CD4-positive, alpha-beta T cell treated with Interleukin-15 for 4 hours (primary cell): ENCODE data around the gene WDR4.
"Not testable (repeated sequence)": the region's sequence is repeated elsewhere in the genome, so short reads cannot be mapped to it uniquely, and the experiment has no call there.

Experiments used
- DNase-seq: peaks from one replicate; pipeline ENCODE4 v3.0.0-alpha.2; 2020; ENCODE audit warnings: low spot score

Gene WDR4

DNA sequence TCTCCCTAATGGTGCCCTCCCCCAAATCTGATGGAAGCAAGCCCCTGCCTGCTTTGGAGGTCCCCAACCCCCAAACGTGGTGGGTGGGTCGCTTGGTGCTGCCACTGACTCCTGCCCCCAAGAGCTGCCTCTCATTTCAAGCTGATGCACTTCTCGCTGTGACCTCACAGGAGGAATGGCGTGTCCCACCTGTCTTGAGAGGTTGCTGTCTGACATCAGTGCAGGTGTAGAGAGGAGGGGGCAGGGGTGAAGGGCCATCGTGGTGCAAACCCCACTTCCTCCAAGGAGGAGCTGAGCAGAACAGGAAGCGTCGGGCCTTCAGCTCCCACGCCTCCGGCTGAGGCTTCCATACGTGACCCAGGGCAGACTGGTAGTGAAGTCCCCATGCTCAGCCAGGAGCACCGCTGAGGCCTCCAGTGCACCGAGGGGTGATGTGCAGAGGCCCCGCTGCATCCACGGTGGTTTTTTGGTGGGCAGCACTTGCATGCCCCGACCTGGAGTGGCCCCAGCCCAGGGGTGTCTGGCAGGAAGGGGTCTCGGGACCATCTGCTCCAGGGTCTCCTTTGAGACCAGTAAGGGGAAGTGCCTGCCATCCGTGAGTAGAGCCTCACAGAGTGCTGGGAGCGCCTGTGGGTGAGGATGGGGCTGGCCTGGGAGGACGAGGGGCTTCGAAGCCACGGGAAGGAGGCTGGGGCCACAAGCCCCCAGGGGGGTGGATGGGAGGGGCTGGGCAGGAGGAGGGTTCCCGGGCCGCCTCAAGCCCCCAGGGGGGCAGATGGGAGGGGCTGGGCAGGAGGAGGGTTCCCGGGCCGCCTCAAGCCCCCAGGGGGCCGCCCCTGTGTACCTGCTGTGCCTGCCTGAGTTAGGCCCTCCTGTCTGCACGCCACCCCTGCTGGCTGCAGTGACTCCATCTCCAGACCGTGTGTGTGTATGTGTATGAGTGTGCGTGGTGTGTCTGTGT lies 39.8 kb downstream of the WDR4 start:
- DNase-seq = no peak

DNA sequence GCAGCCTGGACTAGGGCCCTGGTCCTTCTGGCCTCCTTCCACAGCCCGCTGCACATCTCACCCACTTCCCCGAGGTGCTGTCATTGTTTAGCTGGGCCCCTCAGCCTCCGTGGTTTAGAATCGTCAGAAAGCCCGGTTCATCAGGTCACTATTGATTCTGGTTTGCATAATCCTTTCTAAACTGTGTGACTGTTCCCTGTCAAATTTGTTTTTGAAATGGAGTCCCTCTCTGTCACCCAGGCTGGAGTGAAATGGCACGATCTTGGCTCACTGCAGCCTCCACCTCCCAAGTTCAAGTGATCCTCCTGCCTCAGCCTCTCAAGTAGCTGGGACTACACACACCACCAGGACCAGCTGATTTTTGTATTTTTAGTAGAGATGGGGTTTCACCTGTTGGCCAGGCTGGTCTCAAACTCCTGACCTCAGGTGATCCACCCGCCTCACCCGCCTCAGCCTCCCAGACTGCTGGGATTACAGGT lies 41.1 kb downstream of the WDR4 start:
- not testable (repeated sequence) for DNase-seq

DNA sequence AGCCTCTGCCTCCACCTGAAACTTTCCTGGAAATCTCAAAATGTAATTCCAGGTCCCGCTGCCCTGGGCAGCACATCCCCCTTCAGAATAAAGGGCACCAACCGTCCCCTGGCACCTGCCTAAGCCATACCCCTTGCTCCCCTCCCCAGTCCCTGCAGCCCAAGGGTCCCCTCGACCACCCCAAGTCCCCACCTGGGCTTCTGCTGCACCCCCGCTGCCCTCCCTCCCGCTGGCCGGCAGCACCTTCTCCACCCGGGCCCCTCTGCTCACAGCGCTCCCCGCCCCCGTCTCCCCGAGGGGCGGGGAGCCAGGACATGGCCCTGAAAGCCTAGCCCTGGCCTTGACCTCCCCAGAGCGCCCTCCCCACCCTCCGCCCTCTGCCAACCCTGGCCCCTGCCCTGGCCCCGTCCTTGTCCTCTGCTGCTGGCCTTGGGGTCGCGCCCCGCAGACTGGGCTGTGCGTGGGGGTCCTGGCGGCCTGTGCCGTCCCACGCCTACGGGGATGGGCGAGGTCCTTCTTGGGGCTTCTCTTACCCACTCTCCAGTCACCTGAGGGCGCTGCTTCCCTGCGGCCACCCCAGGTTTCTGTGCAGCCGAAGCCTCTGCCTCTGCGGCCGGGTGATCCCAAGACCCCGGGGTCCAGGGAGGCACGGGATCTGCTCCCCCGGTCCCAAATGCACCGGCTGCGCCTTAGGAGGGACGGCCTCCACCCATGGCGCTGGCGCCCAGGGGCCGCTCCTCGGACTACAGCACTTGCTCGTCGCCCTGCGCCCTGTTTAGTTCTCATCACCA lies 41.7 kb downstream of the WDR4 start:
- no peak for DNase-seq

DNA sequence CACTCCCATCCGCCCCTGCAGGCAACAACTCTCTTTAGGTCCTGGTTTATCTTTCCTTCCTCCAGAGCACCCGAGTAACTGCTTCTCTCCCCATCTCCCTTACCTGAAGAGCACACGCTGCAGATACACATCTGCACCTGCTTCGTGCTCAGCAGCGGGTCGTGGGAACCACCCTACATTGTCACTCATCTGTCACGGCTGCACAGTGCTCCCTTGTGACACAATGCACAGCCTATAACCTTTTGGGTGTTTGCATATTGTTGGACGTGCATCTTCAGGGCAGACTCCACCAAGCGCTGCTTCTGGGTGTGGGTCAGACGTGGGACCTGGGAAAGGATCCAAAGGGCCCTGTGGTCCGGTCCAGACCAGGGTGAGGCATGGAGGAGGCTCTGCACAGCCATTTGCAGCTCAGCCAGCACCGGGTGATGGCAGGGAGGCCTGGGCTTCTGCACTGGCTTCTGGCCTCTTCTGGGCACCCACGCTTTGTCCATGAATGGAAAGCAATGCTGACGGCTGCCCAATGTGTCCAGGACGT lies 42.5 kb downstream of the WDR4 start:
- DNase-seq = no peak

DNA sequence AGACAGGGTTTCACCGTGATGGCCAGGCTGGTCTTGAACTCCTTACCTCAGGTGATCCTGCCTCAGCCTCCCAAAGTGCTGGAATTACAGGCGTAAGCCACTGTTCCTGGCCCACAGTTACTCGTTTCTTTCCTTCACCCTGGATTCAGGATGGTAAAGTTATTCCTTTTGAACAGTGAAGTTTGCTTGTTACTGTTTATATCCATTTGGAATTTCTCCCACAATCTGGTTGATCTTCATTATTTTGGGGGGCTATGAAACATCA lies 43.0 kb downstream of the WDR4 start:
- no peak for DNase-seq

DNA sequence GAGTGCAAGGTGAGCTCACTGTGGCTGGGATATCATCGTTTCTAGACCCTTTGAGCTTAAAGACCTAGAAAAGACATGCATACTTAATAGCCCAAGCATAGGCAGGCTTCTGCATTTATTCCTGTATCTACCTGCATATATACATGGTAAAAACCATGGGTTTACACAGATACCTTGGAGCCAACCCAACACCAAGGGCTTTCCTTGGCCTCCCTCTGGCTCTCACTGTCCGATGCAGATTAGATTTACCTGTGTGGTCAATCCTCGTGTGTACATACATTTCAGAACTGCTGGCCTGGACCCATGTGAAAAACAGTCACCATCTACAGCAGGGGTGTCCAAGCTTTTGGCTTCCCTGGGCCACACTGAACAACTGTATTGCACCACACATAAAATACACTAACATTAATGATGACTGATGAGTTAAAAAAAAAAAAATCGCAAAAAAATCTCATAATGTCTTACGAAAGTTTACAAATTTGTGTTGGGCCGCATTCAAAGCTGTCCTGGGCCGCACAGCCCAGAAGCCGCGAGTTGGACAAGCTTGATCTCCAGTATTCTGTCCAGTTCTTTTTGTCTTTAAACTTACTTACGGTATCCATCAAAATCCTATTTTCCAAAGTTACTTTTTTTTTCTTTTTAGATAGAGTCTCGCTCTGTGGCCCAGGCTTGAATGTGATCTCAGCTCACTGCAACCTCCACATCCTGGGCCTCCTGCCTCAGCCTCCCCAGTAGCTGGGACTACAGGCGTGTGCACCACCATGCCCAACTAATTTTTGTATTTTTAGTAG lies 43.5 kb downstream of the WDR4 start:
- DNase-seq = no peak

DNA sequence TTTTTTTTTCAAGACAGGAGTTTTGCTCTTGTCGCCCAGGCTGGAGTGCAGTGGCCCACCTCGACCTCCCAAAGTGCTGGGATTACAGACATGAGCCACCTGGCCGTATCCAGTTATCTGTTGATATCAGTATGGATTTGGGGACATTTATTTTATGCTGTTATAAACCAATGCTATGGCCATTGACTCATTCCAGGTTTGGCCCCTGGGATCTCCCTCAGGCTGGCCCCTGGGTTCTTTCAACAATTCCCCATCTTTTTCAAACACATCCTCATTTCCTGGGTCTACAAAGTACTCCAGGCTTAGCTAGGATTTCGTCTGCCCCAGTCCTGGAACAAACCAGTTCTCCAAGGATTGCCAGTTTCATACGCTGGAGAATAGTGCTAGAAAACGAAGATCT lies 44.1 kb downstream of the WDR4 start:
- DNase-seq = no peak

DNA sequence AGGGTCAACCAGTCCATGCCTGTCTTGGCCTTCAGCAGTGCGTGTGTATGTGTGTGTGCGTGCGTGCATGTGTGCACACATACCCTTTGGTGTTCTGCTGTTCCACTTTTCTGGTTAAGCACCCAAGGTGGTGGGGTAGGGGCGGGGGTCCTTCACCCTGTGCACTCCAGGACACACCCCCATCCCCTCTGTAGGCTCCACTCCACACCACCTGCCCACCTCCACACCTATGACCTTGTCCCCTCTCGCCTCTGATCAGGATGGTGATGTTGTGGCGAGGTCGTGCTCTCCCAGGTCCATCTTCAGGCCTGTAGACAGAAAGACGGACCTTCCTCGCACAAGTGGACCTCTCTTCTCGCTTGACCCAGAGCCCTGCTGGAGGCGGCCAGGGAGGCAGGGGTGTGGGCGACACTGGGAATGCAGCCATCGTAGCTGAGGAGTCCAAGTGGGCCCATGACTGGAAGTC lies 44.6 kb downstream of the WDR4 start:
- DNase-seq = no peak

DNA sequence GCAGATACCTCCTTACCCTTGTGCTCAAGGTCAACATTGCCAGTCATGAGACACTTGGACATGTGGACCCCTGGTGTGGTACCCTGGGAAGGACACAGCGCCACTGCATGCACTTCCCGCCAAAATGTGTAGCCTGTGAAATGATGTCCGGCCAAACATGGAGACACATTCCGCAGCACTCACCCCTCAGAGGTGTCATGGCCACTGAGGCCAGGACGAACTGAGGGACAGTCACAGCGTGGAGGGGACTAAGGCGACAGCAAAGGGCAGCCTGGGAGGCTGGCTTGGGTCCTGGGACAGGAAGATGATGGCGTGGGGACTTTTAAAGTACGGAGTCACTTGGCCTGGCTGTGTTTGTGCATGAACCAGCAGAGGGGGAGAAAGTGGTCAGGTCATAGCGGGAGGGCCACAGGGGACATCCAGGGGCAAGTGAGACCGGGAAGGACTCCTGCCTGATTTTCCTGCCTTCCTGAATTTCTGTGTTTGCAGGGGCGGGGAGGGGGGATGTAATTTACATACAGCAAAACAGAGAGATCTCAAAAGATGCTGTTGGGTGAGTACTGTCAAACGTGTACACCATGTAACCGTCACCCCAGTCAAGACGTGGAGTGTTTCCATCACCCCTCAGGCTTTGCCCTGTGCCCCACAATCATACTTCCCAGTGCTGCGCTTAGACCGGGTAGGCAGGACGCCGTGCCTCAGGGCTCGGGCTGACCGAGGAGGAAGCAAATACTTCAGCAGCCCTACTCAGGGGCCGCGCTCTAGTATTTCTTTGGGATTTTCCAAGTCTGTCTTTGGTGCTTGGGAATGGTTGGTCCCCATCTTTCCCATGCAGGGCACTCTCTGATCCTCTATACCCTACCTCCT lies 45.2 kb downstream of the WDR4 start:
- DNase-seq = no peak

DNA sequence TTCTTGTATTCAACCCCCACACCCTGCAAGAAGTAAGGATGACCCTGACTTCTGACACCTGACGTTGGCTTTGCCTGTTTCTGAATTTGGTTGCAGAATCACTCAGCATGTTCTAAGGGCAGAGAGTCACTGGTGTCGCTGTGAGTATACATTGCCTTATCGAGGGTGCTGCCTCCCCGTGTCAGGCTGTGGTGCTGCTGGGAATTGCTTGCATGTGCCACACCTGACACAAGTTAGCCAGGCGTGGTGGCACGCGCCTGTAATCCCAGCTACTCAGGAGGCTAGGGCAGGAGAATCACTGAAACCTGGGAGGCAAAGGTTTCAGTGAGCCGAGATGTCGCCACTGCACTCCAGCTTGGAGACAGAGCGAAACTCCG lies 45.9 kb downstream of the WDR4 start:
- DNase-seq = peak; percentile 41

DNA sequence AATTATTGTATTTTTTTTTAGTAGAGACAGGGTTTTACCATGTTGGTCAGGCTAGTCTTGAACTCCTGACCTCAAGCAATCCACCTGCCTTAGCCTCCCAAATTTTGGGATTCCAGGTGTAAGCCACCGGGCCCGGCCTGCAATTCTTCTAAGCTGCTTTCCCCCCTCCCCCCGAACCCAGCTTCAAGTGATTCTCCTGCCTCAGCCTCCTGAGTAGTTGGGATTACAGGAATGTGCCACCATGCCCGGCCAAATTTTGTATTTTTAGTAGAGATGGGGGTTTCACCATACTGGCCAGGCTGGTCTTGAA lies 47.1 kb downstream of the WDR4 start:
- not testable (repeated sequence) for DNase-seq

DNA sequence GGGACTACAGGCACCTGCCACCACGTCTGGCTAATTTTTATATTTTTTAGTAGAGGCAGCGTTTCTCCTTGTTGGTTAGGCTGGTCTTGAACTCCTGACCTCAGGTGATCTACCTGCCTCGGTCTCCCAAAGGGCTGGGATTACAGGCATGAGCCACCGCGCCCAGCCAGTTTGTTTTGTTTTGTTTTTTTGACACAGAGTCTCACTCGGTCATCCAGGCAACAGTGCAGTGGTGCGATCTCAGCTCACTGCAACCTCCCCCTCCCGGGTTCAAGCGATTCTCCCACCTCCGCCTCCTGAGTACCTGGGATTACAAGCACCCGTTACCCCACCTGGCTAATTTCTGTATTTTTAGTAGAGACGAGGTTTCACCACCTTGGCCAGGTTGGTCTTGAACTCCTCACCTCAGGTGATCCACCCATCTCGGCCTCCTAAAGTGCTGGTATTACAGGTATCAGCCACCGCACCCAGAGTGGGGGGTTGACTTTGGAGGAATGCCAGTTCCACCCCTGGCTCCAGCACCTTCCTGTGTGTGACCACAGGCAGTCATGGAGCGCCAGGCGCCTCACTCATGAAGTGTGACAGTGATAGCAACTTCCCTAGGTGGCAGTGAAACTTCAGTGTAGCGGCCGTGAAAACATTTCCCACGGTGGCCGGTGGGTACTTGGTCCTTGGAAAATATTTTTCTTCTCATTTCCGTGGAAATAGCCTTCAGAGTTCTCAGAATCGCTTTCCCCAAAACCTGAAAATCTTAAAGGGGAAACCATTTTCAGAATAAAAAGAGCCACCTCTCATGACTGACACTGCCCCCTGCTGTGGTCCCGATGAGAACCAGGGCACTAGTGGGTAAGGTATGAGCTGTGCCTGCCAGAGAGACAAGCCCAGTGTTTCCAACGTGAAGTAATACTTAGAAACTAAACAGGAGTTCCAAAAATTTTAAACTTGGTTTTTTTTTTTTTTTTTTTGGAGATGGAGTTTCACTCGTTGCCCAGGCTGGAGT lies 48.6 kb downstream of the WDR4 start:
- peak; percentile 6 for DNase-seq

DNA sequence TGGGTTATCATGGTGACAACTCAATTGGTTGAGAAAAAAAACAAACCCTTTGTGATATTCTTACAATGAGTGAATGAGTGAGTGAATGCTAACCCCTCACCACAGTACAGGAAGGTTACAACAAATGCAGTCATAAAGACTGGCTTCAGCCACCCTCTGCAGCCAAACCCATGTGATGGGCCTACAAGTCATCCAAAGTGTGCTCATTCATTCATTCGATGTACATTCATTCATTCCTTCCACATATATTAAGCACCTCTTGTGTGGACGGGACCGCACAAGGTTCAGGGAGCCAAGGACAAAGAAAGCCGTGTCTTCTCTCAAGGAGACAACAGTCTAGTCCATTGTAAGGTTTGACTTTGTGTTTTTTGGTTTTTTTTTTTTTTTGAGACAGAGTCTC lies 49.4 kb downstream of the WDR4 start:
- no peak for DNase-seq

DNA sequence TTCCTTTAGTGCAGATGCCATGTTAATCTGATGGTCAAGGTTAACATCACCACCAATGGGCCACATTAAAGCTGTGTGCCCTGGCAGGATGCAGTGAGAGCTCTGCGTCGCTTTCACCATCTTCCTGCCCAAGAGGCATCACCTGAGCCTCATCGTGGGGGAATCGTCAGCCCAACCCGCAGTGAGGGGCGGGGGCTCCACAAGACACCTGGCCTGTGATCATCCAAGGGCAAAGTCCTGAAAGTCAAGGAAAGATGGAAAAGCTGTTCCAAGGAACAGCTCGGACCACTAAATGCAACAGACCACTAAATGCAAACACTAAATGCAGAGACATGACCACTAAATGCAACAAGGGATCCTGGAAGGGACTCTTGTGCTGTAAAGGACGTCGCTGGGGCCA lies 49.9 kb downstream of the WDR4 start:
- no peak for DNase-seq

DNA sequence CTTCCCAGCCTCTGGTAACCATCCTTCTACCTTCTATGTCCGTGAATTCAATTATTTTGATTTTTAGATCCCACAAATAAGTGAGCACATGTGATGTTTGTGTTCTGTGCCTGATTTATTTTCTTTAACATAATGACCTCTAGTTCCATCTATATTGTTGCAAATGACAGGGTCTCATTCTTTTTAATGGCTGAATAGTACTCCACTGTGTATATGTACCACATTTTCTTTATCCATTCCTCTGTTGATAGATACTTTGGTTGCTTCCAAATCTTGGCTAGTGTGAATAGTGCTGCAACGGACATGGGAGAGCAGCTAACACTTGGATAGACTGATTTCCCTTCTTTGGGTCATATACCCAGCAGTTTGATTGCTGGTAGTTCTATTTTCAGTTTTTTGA lies 51.8 kb downstream of the WDR4 start:
- DNase-seq = no peak

DNA sequence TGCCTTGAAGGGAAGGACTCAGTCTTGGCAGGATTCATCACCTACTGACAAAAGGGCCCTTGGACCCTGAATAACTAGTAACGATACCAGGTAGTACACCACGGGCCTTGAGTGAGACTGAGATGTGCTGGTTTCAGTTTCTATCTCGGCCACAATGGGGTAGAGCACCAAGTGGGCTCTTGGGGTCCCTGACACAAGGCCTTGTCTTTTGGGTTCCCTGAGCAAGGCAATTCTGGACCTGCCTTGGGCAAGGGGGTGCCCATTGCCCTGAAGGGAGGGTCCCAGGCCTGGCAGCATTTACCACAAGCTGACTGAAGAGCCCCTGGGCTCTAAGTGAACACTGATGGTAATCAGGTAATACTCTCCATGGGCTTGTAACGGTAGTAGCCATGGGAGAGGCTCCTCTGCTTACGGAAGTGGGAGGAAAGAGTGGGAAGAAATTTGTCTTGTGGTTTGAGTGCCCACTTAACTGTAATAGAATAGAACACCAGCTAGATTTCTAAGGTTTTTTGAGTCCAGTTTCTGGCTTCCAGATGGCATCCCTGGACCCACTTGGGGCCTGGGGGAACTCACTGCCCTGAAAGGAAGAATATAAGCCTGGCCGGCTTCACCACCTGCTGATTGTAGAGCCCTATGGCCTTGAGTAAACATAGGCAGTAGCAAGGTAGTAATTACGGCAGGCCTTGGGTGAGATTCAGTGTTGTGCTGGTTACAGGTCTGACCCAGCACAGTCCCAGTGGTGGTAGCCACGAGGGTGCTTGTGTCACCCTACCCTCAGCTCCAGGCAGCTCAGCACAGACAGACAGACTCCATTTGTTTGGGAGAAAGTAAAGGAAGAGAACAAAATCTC lies 58.5 kb downstream of the WDR4 start:
- no peak for DNase-seq

DNA sequence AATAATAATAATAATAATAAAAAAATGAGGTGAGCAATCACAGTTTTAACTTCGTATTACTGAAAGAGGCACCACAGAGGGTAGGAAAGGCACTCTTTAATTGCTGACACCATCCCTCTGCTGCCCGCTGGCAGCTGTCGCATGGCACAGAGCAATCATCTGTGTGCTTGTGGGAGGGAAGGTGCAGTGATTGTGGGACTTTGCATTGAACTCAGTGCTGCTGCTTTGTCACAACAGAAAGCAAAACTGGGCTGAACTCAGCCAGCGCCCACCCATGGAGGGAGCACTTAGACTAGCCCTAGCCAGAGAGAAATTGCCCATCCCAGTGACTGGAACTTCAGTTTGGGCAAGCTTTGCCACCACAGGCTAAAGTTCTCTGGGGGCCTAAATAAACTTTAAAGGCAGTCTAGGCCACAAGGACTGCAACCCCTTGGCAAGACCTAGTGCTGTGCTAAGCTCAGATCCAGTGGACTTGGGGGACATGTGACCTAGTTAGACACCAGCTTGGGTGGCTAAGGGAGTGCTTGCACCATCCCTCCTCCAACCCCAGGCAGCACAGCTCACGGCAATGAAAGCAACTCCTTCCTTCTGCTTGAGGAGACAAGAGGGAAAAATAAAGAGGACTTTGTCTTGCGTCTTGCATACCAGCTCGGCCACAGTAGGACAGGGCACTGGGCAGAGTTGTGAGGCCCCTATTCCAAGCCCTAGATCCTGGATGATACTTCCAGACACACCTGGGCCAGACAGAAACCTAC lies 59.3 kb downstream of the WDR4 start:
- DNase-seq = no peak

DNA sequence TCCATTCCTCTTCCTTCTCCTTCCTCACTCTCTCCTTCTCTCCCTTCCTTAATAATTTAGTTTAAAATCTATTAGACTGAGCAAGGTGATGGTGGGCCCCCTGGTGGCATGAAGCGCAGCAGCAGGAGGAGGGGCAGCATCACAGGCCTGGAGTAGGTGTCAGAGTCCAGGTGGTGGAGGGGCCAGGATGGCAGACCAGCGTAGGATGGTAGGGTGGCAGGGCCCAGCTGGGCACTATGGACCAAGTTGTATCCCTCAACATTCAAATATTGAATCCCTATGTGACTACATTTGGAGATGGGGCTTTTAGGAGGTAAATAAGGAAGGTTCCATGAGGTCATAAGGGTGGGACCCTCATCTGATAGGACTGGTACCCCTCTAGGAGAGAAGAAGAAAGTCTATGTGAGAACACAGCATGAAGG lies 61.0 kb downstream of the WDR4 start:
- DNase-seq = peak; percentile 64
